Astrocyte (in vitro differentiated cells and primary cell): ENCODE measurements around the gene RANBP17. TPM values are rescaled to one million over a fixed set of nuclear protein-coding genes. Genes with fewer than 3 reads are reported as not detected.

Experiments used
- DNase-seq: peaks from one replicate; pipeline ENCODE4 v3.0.0-alpha.2; 2010; ENCODE audit warnings: low read depth
- FAIRE-seq: peaks from 2 replicates; lab custom pipeline; 2011; peaks lifted over from hg19 to GRCh38; lab: Jason Lieb, UNC
- H2AFZ ChIP-seq: 2 replicates; pipeline ENCODE4 v1.6.0; 2012; ENCODE audit warnings: low read depth, low read length, inconsistent platforms
- H3K27ac ChIP-seq: 2 replicates; pipeline ENCODE4 v1.5.1; 2011; ENCODE audit warnings: low read depth, low read length, inconsistent platforms
- H3K27me3 ChIP-seq: 2 replicates; pipeline ENCODE4 v1.6.0; 2011; ENCODE audit warnings: low read length, inconsistent platforms; ENCODE audit not compliant: insufficient read depth
- H3K36me3 ChIP-seq: 2 replicates; pipeline ENCODE4 v1.5.1; 2011; ENCODE audit warnings: low read length, inconsistent platforms; ENCODE audit not compliant: insufficient read depth
- H3K4me1 ChIP-seq: 2 replicates; pipeline ENCODE4 v1.5.1; 2011; ENCODE audit warnings: low read length, inconsistent platforms; ENCODE audit not compliant: insufficient read depth
- H3K4me2 ChIP-seq: 2 replicates; pipeline ENCODE4 v1.6.0; 2012; ENCODE audit warnings: low read length, inconsistent platforms
- H3K4me3 ChIP-seq: 2 replicates; pipeline ENCODE4 v1.5.1; 2011; ENCODE audit warnings: low read depth, mild to moderate bottlenecking, low read length, inconsistent platforms; ENCODE audit not compliant: insufficient read depth
- H3K79me2 ChIP-seq: 2 replicates; pipeline ENCODE4 v1.6.0; 2012; ENCODE audit warnings: mild to moderate bottlenecking, low read length, inconsistent platforms; ENCODE audit not compliant: insufficient read depth
- H3K9ac ChIP-seq: 2 replicates; pipeline ENCODE4 v1.6.0; 2012; ENCODE audit warnings: mild to moderate bottlenecking, low read length, inconsistent platforms
- H3K9me3 ChIP-seq: 2 replicates; pipeline ENCODE4 v1.5.1; 2012; ENCODE audit warnings: low read depth, mild to moderate bottlenecking, low read length, inconsistent platforms; ENCODE audit not compliant: insufficient read depth
- H4K20me1 ChIP-seq: 2 replicates; pipeline ENCODE4 v1.6.0; 2012; ENCODE audit warnings: low read length, inconsistent platforms; ENCODE audit not compliant: insufficient read depth
- H3K27ac Mint-ChIP-seq: one replicate; pipeline ENCODE4 v1.8.0; 2021; ENCODE audit warnings: mild to moderate bottlenecking, mixed read lengths; ENCODE audit not compliant: unreplicated experiment
- H3K27me3 Mint-ChIP-seq: one replicate; pipeline ENCODE4 v1.8.0; 2021; ENCODE audit warnings: low read depth, mixed read lengths; ENCODE audit not compliant: unreplicated experiment
- H3K36me3 Mint-ChIP-seq: one replicate; pipeline ENCODE4 v1.8.0; 2021; ENCODE audit warnings: low read depth, mixed read lengths; ENCODE audit not compliant: unreplicated experiment
- H3K4me1 Mint-ChIP-seq: one replicate; pipeline ENCODE4 v1.8.0; 2021; ENCODE audit warnings: low read depth, mixed read lengths; ENCODE audit not compliant: unreplicated experiment
- H3K4me3 Mint-ChIP-seq: one replicate; pipeline ENCODE4 v1.8.0; 2021; ENCODE audit warnings: mild to moderate bottlenecking, moderate library complexity, mixed read lengths; ENCODE audit not compliant: unreplicated experiment
- H3K9me3 Mint-ChIP-seq: one replicate; pipeline ENCODE4 v1.8.0; 2021; ENCODE audit warnings: mild to moderate bottlenecking, mixed read lengths; ENCODE audit not compliant: unreplicated experiment
- EZH2 ChIP-seq: IDR thresholded peaks from 2 replicates; pipeline ENCODE4 v1.6.1; 2012; ENCODE audit warnings: mild to moderate bottlenecking, low read length, inconsistent platforms; ENCODE audit not compliant: insufficient read depth
- total RNA-seq: library from RNA; stranded (reverse); gene quantifications from 2 replicates; pipeline ENCODE4 v1.2.1, GENCODE V29; 2021
- TF ChIP-seq, protein P1 (sequence below): IDR thresholded peaks from 2 replicates; pipeline ENCODE4 v1.5.1; 2011; ENCODE audit warnings: low read depth, mild to moderate bottlenecking, inconsistent platforms, low read length, moderate library complexity; ENCODE audit not compliant: insufficient read depth

RANBP17 gene
- total RNA-seq, 1 donor from 2014 or later, result 16.2 TPM

DNA sequence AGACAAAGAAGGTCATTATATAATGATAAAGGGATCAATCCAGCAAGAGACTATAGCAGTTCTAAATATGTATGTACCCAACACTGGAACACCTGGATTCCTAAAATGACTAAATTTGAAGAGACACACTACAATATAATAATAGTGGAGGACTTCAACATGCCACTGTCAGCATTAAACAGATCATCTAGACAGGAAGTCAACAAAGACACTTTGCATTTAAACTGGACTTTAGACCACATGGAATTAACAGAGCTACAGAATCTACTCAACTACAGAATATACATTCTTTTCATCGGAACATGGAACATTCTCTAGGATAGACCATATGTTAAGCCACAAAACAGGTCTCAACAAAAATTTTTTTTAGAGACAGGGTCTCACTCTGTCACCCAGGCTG lies 388.9 kb downstream of the RANBP17 start:
- H3K9ac ChIP-seq, result no peak overlapping the region
- Mint-ChIP-seq H3K27me3 (no peaks in the 10 kb centered on the region), H3K4me3 (no peak overlapping the region), H3K27ac (no peak overlapping the region), H3K4me1 (no peaks in the 10 kb centered on the region), H3K9me3 (peaks cover 19% of the 10 kb centered on the region), H3K36me3 (peaks cover 20% of the 10 kb centered on the region)
- H3K79me2 ChIP-seq, result no peaks in the 10 kb centered on the region
- H3K36me3 ChIP-seq, result no peaks in the 10 kb centered on the region
- FAIRE-seq, result no peak
- TF ChIP-seq EZH2, result no peak
- TF ChIP-seq, protein P1, sequence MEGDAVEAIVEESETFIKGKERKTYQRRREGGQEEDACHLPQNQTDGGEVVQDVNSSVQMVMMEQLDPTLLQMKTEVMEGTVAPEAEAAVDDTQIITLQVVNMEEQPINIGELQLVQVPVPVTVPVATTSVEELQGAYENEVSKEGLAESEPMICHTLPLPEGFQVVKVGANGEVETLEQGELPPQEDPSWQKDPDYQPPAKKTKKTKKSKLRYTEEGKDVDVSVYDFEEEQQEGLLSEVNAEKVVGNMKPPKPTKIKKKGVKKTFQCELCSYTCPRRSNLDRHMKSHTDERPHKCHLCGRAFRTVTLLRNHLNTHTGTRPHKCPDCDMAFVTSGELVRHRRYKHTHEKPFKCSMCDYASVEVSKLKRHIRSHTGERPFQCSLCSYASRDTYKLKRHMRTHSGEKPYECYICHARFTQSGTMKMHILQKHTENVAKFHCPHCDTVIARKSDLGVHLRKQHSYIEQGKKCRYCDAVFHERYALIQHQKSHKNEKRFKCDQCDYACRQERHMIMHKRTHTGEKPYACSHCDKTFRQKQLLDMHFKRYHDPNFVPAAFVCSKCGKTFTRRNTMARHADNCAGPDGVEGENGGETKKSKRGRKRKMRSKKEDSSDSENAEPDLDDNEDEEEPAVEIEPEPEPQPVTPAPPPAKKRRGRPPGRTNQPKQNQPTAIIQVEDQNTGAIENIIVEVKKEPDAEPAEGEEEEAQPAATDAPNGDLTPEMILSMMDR, result no peak
- H3K4me2 ChIP-seq, result no peak overlapping the region
- no peak overlapping the region for H3K4me3 ChIP-seq
- no peaks in the 10 kb centered on the region for H4K20me1 ChIP-seq
- H3K9me3 ChIP-seq, result no peaks in the 10 kb centered on the region
- no peaks in the 10 kb centered on the region for H3K27me3 ChIP-seq
- no peaks in the 10 kb centered on the region for H3K4me1 ChIP-seq
- DNase-seq, result no peak
- H2AFZ ChIP-seq, result no peak overlapping the region
- H3K27ac ChIP-seq, result no peak overlapping the region

DNA sequence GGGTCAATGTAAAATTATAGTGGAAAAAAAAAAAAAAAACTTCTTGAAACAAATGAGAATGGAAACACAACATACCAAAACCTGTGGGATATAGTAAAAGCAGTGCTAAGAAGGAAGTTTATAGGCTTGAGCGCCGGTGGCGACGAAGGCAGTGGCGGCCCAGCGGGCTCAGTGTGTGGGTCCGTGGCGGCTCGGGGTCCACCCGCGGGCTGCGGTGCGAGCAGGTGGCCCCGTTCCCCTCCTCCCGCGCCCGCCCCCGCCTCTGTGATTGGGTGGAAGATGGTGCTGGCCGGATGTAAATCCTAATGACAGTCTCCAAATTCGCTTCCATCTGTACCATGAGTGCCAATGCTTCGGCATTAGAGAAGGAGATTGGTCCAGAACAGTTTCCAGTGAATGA lies 389.7 kb downstream of the RANBP17 start:
- Histone ChIP-seq H4K20me1 (no peaks in the 10 kb centered on the region), H3K27ac (no peak overlapping the region), H3K9me3 (no peaks in the 10 kb centered on the region), H3K27me3 (no peaks in the 10 kb centered on the region), H3K4me3 (no peak overlapping the region), H3K4me2 (no peak overlapping the region), H3K36me3 (no peaks in the 10 kb centered on the region), H3K79me2 (no peaks in the 10 kb centered on the region), H3K4me1 (no peaks in the 10 kb centered on the region), H3K9ac (no peak overlapping the region), H2AFZ (no peak overlapping the region)
- H3K36me3 Mint-ChIP-seq, result peaks cover 20% of the 10 kb centered on the region
- H3K4me3 Mint-ChIP-seq, result no peak overlapping the region
- no peaks in the 10 kb centered on the region for H3K4me1 Mint-ChIP-seq
- FAIRE-seq, result no peak
- no peak for TF ChIP-seq EZH2
- TF ChIP-seq, protein P1, result no peak
- H3K27me3 Mint-ChIP-seq, result no peaks in the 10 kb centered on the region
- peaks cover 19% of the 10 kb centered on the region for H3K9me3 Mint-ChIP-seq
- no peak for DNase-seq
- H3K27ac Mint-ChIP-seq, result no peak overlapping the region

DNA sequence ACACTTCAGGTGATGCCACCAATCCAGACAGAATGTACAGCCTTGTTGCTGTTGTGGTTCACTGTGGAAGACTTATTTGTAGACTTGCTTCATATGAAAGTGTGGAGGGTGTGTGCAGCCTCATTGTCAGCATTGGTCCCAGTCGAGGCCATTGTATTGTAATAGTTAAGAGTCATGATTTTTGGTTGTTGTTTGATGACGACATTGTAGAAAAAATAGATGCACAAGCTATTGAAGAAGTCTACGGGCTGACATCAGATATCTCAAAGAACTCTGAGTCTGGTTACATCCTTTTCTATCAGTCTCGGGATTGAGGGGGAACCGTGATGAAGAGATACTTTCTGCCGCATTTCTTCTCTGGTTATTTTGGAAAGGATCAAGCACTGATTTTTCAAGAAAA lies 390.9 kb downstream of the RANBP17 start:
- Mint-ChIP-seq H3K4me1 (no peaks in the 10 kb centered on the region), H3K27me3 (no peaks in the 10 kb centered on the region), H3K27ac (no peak overlapping the region), H3K4me3 (no peak overlapping the region), H3K36me3 (peaks cover 16% of the 10 kb centered on the region), H3K9me3 (peaks cover 19% of the 10 kb centered on the region)
- H3K79me2 ChIP-seq, result no peaks in the 10 kb centered on the region
- no peak for DNase-seq
- no peak overlapping the region for H3K4me3 ChIP-seq
- H3K9me3 ChIP-seq, result no peaks in the 10 kb centered on the region
- TF ChIP-seq EZH2, result no peak
- TF ChIP-seq, protein P1, result no peak
- no peaks in the 10 kb centered on the region for H3K4me1 ChIP-seq
- no peaks in the 10 kb centered on the region for H4K20me1 ChIP-seq
- H3K36me3 ChIP-seq, result no peaks in the 10 kb centered on the region
- no peak overlapping the region for H3K9ac ChIP-seq
- no peak overlapping the region for H3K4me2 ChIP-seq
- no peak for FAIRE-seq
- no peak overlapping the region for H3K27ac ChIP-seq
- H3K27me3 ChIP-seq, result no peaks in the 10 kb centered on the region
- H2AFZ ChIP-seq, result no peak overlapping the region
